Mammary epithelial cell (primary cell): ENCODE measurements around the gene HADHA.

ENCODE experiments used
- EZH2 ChIP-seq: IDR thresholded peaks from 2 replicates; pipeline ENCODE4 v1.6.1; 2012; ENCODE audit warnings: low read length, inconsistent platforms, borderline replicate concordance
- TF ChIP-seq, protein P1 (sequence below), 2 donors: IDR thresholded peaks in 1 of 2; conservative IDR thresholded peaks in 1 of 2; 2 replicates each; pipeline ENCODE4 v1.5.1; 2011 to 2012; ENCODE audit warnings: inconsistent platforms in 2 of 2, low read length in 2 of 2, mild to moderate bottlenecking in 2 of 2, control low read depth in 1 of 2, low read depth in 1 of 2; ENCODE audit not compliant: insufficient read depth in 1 of 2; ENCODE audit errors: extremely low read depth in 1 of 2

DNA sequence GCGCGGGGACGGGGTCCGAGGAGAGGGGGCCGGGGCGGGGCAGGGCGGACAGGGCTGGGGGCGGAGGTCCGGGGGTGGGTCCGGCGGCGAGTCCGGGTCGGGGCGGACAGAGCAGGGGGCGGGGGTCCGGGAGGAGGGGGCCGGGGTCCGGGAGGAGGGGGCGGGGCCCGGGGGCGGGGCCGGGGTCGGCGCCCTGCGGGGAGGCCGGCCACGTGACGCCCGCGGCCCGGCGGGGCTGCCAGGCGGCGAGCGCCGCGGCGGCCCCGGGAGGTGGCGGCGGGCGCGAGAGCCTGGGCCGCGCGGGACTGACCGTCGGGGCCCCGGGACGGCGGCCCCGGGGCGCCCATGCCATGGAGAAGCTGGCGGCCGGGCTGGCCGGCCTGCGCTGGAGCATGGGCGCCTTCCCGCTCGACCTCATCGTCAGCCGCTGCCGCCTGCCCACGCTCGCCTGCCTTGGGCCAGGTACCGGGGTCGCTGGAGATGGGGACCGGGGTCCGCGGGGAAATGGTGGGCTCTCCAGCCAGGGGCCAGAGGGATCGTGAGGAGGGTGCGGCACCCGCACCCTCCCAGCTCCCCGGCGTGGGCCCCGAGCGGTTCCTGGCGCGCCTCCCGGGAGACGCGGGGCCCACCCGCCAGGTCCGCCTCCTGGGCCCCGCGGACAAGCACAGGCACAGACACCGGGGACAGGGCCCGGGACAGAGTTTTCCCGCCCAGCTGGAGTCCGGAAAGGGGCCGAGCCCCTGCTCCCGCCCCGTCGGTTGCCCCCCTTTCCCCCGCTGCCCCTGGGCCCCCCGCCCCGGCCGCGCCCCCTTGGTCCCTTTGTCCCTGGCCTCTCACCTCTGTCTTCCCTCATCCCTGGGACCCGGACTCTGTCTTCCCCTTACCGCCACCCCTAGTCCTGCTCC is 71.3 kb downstream of the HADHA start, which contains the start of gene GAREM2:
- TF ChIP-seq, protein P1, sequence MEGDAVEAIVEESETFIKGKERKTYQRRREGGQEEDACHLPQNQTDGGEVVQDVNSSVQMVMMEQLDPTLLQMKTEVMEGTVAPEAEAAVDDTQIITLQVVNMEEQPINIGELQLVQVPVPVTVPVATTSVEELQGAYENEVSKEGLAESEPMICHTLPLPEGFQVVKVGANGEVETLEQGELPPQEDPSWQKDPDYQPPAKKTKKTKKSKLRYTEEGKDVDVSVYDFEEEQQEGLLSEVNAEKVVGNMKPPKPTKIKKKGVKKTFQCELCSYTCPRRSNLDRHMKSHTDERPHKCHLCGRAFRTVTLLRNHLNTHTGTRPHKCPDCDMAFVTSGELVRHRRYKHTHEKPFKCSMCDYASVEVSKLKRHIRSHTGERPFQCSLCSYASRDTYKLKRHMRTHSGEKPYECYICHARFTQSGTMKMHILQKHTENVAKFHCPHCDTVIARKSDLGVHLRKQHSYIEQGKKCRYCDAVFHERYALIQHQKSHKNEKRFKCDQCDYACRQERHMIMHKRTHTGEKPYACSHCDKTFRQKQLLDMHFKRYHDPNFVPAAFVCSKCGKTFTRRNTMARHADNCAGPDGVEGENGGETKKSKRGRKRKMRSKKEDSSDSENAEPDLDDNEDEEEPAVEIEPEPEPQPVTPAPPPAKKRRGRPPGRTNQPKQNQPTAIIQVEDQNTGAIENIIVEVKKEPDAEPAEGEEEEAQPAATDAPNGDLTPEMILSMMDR (conservative IDR thresholded peaks at IDR 0.05 in 1 of 2, IDR thresholded peaks at IDR 0.05 in 1 of 2; ENCODE audit: extremely low read depth in 1 of 2, insufficient read depth in 1 of 2, low read depth in 1 of 2, low read length in 2 of 2): no peak
- TF ChIP-seq EZH2: no peak
